Coronary artery (tissue), 2 donors: ENCODE measurements around the gene RB1.

Experiments used
- DNase-seq: peaks from one replicate; pipeline ENCODE4 v3.0.0-alpha.2; 2017; ENCODE audit warnings: low spot score
- H3K27ac ChIP-seq, 2 donors: fragments of 200-600 bp; sonication (generic); one replicate each; pipeline ENCODE4 v1.5.1; 2016 to 2019
- H3K4me3 ChIP-seq: fragments of 200-600 bp; sonication (generic); 2 replicates; pipeline ENCODE4 v1.5.1; 2016; ENCODE audit warnings: mild to moderate bottlenecking, moderate library complexity
- TF ChIP-seq, protein P1 (sequence below): fragments of 200-600 bp; sonication (generic); IDR thresholded peaks from one replicate; pipeline ENCODE4 v1.5.1; 2019; ENCODE audit warnings: antibody characterized with exemption

Gene RB1

DNA sequence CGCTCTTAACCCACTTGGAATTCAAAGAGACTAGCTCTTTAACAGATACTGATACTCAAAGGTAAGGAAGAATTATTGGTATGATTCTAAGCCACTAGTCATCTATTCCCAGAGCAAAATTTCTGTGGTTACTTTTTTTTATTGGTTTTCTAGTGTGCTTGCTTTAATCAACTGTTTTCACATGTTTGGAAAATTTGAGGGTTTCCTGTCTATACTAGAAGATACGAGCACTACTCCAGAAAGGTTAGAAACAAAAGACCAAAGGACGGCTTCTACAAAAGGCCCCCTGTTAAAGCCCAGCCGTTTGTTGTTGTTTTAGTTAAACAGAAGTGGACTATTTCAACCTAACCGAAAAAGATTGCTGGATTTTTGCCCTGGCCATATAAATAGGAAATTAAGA is 127.9 kb downstream of the RB1 start:
- peak overlapping the region; percentile 25 to 42 for H3K27ac ChIP-seq
- no peak for DNase-seq
- no peak overlapping the region for H3K4me3 ChIP-seq
- TF ChIP-seq, protein P1, sequence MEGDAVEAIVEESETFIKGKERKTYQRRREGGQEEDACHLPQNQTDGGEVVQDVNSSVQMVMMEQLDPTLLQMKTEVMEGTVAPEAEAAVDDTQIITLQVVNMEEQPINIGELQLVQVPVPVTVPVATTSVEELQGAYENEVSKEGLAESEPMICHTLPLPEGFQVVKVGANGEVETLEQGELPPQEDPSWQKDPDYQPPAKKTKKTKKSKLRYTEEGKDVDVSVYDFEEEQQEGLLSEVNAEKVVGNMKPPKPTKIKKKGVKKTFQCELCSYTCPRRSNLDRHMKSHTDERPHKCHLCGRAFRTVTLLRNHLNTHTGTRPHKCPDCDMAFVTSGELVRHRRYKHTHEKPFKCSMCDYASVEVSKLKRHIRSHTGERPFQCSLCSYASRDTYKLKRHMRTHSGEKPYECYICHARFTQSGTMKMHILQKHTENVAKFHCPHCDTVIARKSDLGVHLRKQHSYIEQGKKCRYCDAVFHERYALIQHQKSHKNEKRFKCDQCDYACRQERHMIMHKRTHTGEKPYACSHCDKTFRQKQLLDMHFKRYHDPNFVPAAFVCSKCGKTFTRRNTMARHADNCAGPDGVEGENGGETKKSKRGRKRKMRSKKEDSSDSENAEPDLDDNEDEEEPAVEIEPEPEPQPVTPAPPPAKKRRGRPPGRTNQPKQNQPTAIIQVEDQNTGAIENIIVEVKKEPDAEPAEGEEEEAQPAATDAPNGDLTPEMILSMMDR = no peak

DNA sequence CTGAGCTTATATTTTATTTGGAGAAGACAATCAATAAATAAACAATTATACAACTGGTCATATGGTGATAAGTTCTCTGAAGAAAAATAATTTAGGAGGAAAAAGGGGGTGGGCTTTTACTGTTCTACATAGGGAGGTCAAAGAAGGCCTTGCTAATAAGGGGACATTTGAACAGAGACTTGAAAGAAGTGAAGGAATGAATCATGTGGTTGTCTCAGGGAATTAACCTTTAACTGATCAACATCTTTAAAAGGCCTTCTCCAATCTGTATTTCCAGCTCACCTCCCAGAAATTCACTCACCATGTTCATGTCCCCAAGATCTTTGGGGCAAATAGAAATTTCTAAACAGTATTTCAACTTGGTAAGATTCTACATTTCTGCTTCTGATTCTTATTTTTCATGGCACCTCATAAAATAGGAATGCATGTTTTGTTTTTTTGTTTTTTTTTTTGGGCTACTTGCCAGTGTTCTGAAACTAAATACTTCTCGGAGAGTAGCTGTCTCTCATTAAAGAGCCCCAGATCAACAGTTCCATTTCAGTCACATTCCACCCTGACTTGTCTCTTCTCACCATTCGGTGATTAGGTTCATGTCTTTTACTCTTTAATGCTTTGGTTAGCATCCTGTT is 128.6 kb downstream of the RB1 start:
- TF ChIP-seq, protein P1 = no peak
- Histone ChIP-seq H3K27ac (peak overlapping the region; percentile 25 to 42), H3K4me3 (no peak overlapping the region)
- DNase-seq = no peak

GRCh38 chr13:48434200-48434599 is 130.6 kb downstream of the RB1 start:
- H3K27ac ChIP-seq = no peak overlapping the region
- no peak overlapping the region for H3K4me3 ChIP-seq
- DNase-seq = no peak
- TF ChIP-seq, protein P1 = no peak

GRCh38 chr13:48436661-48437288 is 133.2 kb downstream of the RB1 start:
- TF ChIP-seq, protein P1 = no peak
- DNase-seq = no peak
- Histone ChIP-seq H3K4me3 (no peak overlapping the region), H3K27ac (peak overlapping the region; percentile 33 to 65)

DNA sequence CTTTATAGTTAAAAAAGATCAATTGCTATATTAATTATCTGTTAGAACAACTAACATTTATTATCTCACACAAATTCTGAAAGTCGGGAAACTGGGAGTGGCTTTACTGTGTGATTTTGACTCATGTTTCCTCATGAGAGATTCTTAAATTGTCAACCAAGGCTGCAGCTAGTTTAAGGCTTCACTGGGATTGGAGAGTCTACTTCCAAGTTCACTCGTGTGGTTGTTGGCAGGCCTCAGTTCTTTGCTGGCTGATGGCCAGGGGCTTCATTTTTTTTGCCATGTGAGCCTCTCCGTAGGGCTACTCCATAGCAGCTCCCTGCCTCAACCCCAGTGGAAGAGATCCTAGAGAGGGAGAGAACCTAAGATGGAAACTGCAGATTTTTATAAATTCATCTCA is 133.8 kb downstream of the RB1 start:
- Histone ChIP-seq H3K4me3 (no peak overlapping the region), H3K27ac (peak overlapping the region; percentile 33 to 65)
- DNase-seq = peak; percentile 84
- TF ChIP-seq, protein P1 = no peak

GRCh38 chr13:48443442-48444208 is 140.1 kb downstream of the RB1 start:
- Histone ChIP-seq H3K4me3 (no peak overlapping the region), H3K27ac (no peak overlapping the region)
- TF ChIP-seq, protein P1 = no peak
- DNase-seq = no peak
